ENCODE results near the gene PTPRN.
A peak's percentile ranks its signal among the peaks of the same experiment; 100 is the strongest.

PTPRN gene

GRCh38 chr2:219309278-219309677, at the start of gene PTPRN:
PTPRN (minus strand) TSS chr2:219309401; CDS start chr2:219309332, 69 bp downstream.
- TF ChIP-seq JUND (IDR thresholded peaks at IDR 0.05; ENCODE audit: low read depth): no peak
- no peak for DNase-seq (ENCODE audit: low read depth in 1 of 2, low spot score in 1 of 2)
- in situ Hi-C loops (cut with HindIII; ENCODE audit: low pct_unique_long_range_greater_than_20kb, low sequenced_read_pairs): no loop called here

- DNase-seq (ENCODE audit: low read depth in 1 of 2, low spot score in 1 of 2): no peak
- in situ Hi-C loops (cut with HindIII; ENCODE audit: low pct_unique_long_range_greater_than_20kb, low sequenced_read_pairs): no loop called here
- no peak for TF ChIP-seq JUND (IDR thresholded peaks at IDR 0.05; ENCODE audit: low read depth)
Observed at GRCh38 chr2:219358170-219359075, 49.2 kb upstream of the PTPRN start.

GRCh38 chr2:219356834-219357233, 47.6 kb upstream of the PTPRN start:
- in situ Hi-C loops (cut with HindIII; ENCODE audit: low pct_unique_long_range_greater_than_20kb, low sequenced_read_pairs): no loop called here
- no peak for TF ChIP-seq JUND (IDR thresholded peaks at IDR 0.05; ENCODE audit: low read depth)
- no peak for DNase-seq (ENCODE audit: low read depth in 1 of 2, low spot score in 1 of 2)

- in situ Hi-C loops (cut with HindIII; ENCODE audit: low pct_unique_long_range_greater_than_20kb, low sequenced_read_pairs): no loop called here
- TF ChIP-seq JUND (IDR thresholded peaks at IDR 0.05; ENCODE audit: low read depth): no peak
- no peak for DNase-seq (ENCODE audit: low read depth in 1 of 2, low spot score in 1 of 2)
Observed at GRCh38 chr2:219354582-219354981, 45.4 kb upstream of the PTPRN start.

GRCh38 chr2:219353129-219353528, 43.9 kb upstream of the PTPRN start:
- DNase-seq (ENCODE audit: low read depth in 1 of 2, low spot score in 1 of 2): no peak
- no peak for TF ChIP-seq JUND (IDR thresholded peaks at IDR 0.05; ENCODE audit: low read depth)
- in situ Hi-C loops (cut with HindIII; ENCODE audit: low pct_unique_long_range_greater_than_20kb, low sequenced_read_pairs): no loop called here

GRCh38 chr2:219352448-219353023, 43.3 kb upstream of the PTPRN start:
- in situ Hi-C loops (cut with HindIII; ENCODE audit: low pct_unique_long_range_greater_than_20kb, low sequenced_read_pairs): no loop called here
- TF ChIP-seq JUND (IDR thresholded peaks at IDR 0.05; ENCODE audit: low read depth): no peak
- peak; percentile 31 to 72 for DNase-seq (ENCODE audit: low read depth in 1 of 2, low spot score in 1 of 2)

GRCh38 chr2:219350710-219351221, 41.6 kb upstream of the PTPRN start:
- DNase-seq (ENCODE audit: low read depth in 1 of 2, low spot score in 1 of 2): no peak
- in situ Hi-C loops (cut with HindIII; ENCODE audit: low pct_unique_long_range_greater_than_20kb, low sequenced_read_pairs): no loop called here
- no peak for TF ChIP-seq JUND (IDR thresholded peaks at IDR 0.05; ENCODE audit: low read depth)

- no peak for DNase-seq (ENCODE audit: low read depth in 1 of 2, low spot score in 1 of 2)
- TF ChIP-seq JUND (IDR thresholded peaks at IDR 0.05; ENCODE audit: low read depth): no peak
- in situ Hi-C loops (cut with HindIII; ENCODE audit: low pct_unique_long_range_greater_than_20kb, low sequenced_read_pairs): no loop called here
Observed at GRCh38 chr2:219350215-219350614, 41.0 kb upstream of the PTPRN start.

- in situ Hi-C loops (cut with HindIII; ENCODE audit: low pct_unique_long_range_greater_than_20kb, low sequenced_read_pairs): no loop called here
- DNase-seq (ENCODE audit: low read depth in 1 of 2, low spot score in 1 of 2): peak in 1 of 2 experiments; percentile 35
- TF ChIP-seq JUND (IDR thresholded peaks at IDR 0.05; ENCODE audit: low read depth): no peak
Observed at GRCh38 chr2:219344751-219345430, 35.7 kb upstream of the PTPRN start.

- DNase-seq (ENCODE audit: low read depth in 1 of 2, low spot score in 1 of 2): no peak
- TF ChIP-seq JUND (IDR thresholded peaks at IDR 0.05; ENCODE audit: low read depth): no peak
- in situ Hi-C loops (cut with HindIII; ENCODE audit: low pct_unique_long_range_greater_than_20kb, low sequenced_read_pairs): no loop called here
Observed at GRCh38 chr2:219335373-219335786, 26.2 kb upstream of the PTPRN start.

GRCh38 chr2:219334076-219334475, 24.9 kb upstream of the PTPRN start:
- no peak for TF ChIP-seq JUND (IDR thresholded peaks at IDR 0.05; ENCODE audit: low read depth)
- in situ Hi-C loops (cut with HindIII; ENCODE audit: low pct_unique_long_range_greater_than_20kb, low sequenced_read_pairs): no loop called here
- no peak for DNase-seq (ENCODE audit: low read depth in 1 of 2, low spot score in 1 of 2)

- no peak for TF ChIP-seq JUND (IDR thresholded peaks at IDR 0.05; ENCODE audit: low read depth)
Observed at GRCh38 chr2:219332542-219332941, 23.3 kb upstream of the PTPRN start, which contains the start of gene RESP18. RESP18 (minus strand) TSS chr2:219332744.

More at GRCh38 chr2:219332542-219332941, 23.3 kb upstream of the PTPRN start, which contains the start of gene RESP18:
- in situ Hi-C loops (cut with HindIII; ENCODE audit: low pct_unique_long_range_greater_than_20kb, low sequenced_read_pairs): no loop called here
- DNase-seq (ENCODE audit: low read depth in 1 of 2, low spot score in 1 of 2): no peak
